ENCODE results near the gene SKAP1.

GRCh38 chr17:48102798-48103715 lies 327.0 kb downstream of the SKAP1 start:
- TF ChIP-seq POLR2A (IDR thresholded peaks at IDR 0.05): no peak
- TF ChIP-seq CTCF (IDR thresholded peaks at IDR 0.05 in 4 of 5, conservative IDR thresholded peaks at IDR 0.05 in 1 of 5): no peak

Data from gastrocnemius medialis (tissue), 4 donors.